GM19025 (cell line): Measurements from ENCODE around the gene C1QTNF8.
"Not testable (repeated sequence)": the region's sequence is repeated elsewhere in the genome, so short reads cannot be mapped to it uniquely, and the experiment has no call there.

Experiments used
- ATAC-seq: cut with Tn5 transposase; IDR thresholded peaks from one replicate; pipeline ENCODE4 v1.9.1; 2021; ENCODE audit warnings: mild to moderate bottlenecking, low read depth, moderate library complexity; ENCODE audit not compliant: unreplicated experiment

The C1QTNF8 gene

GRCh38 chr16:1095450-1096168, 435 bp downstream of the C1QTNF8 start:
- ATAC-seq, result no peak

- ATAC-seq, result no peak
Measured at GRCh38 chr16:1094601-1095449, 1.2 kb downstream of the C1QTNF8 start.

- no peak for ATAC-seq
Measured at GRCh38 chr16:1094124-1094479, 1.9 kb downstream of the C1QTNF8 start.

- no peak for ATAC-seq
Measured at GRCh38 chr16:1093284-1094123, 2.5 kb downstream of the C1QTNF8 start.

GRCh38 chr16:1092685-1093283, 3.3 kb downstream of the C1QTNF8 start:
- ATAC-seq, result not testable (repeated sequence)

- no peak for ATAC-seq
Measured at GRCh38 chr16:1091992-1092552, 4.0 kb downstream of the C1QTNF8 start.

GRCh38 chr16:1090620-1091587, 5.1 kb downstream of the C1QTNF8 start:
- no peak for ATAC-seq

GRCh38 chr16:1089822-1090619, 6.0 kb downstream of the C1QTNF8 start:
- ATAC-seq, result no peak

GRCh38 chr16:1089439-1089821, 6.6 kb downstream of the C1QTNF8 start:
- ATAC-seq, result no peak

GRCh38 chr16:1088295-1089170, 7.5 kb downstream of the C1QTNF8 start:
- ATAC-seq, result no peak

GRCh38 chr16:1086443-1086842, 9.6 kb downstream of the C1QTNF8 start:
- ATAC-seq, result not testable (repeated sequence)

GRCh38 chr16:1084971-1085370, 11.1 kb downstream of the C1QTNF8 start:
- no peak for ATAC-seq

GRCh38 chr16:1082952-1083675, 12.9 kb downstream of the C1QTNF8 start:
- ATAC-seq, result no peak

GRCh38 chr16:1082266-1082951, 13.6 kb downstream of the C1QTNF8 start:
- ATAC-seq, result no peak

GRCh38 chr16:1081734-1082265, 14.2 kb downstream of the C1QTNF8 start:
- no peak for ATAC-seq
